Measurements from ENCODE around the gene TIPARP.
A peak's percentile ranks its signal among the peaks of the same experiment; 100 is the strongest.

The TIPARP gene

DNA sequence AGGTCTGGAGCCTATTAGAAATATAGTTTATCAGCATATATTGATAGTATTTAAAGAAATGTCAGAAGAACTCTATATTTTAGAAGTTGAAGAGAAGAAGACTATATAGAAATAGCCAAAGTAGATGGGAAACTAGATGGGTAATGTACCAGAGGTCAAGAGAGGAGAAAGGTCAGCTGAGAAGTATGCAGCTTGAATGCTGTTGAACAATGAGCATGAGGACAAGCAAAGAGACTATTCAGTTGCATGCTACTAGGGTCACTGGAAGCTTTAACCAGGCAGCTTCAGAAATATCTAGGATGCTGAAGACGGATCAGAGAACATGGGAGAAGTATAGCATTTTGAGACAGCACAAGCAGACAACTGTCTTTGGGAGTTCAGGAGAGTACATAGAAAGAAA lies 19.6 kb upstream of the TIPARP start:
- Histone ChIP-seq H3K27me3 (ENCODE audit: control insufficient read depth, insufficient read depth, low read length) (no peaks in the 10 kb centered on the region), H3K4me2 (ENCODE audit: low read length) (no peak overlapping the region), H3K9me3 (replicated peaks; ENCODE audit: low read length) (no peaks in the 10 kb centered on the region), H3K9ac (ENCODE audit: low read depth, low read length) (no peak overlapping the region), H3K36me3 (ENCODE audit: insufficient read depth, low read length) (no peaks in the 10 kb centered on the region), H3K4me1 (ENCODE audit: control insufficient read depth, insufficient read depth, low read length) (peaks cover 10% of the 10 kb centered on the region), H3K4me3 (ENCODE audit: low read length) (no peak overlapping the region)

DNA sequence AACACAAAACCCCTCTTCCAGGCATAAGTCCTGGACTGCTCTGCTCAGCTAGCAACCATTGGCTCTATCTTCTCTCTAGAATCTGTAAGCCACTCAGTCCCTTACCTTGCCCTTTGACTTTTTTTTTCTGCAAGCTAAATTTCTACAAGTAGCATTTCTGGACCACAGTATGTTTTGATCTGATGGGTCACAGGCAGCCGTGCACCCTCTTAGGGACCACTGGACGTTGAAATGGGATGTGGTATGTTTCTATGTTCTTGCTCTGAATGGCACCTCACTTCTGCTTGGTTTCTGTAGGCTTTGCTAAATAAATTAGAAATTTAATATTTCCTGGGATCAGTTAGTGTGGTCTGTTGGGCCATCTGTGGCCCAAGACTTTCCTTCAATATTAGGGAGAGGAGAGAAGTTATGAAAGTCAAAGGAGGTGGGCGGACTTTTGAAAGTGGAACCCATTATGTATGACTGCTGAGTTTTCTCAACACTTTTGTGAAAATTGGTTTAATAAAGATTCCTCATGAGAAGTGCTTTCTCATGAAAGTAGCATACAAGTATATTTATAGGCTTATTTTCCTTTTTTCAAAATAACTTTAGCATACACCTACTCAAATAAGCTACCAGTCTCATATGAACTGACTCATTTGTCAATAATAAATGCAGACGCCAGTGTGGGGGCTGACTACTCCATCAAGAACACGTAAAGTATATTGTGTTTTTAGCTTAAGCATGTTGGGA lies 18.4 kb upstream of the TIPARP start:
- H3K4me1 ChIP-seq (ENCODE audit: control insufficient read depth, insufficient read depth, low read length), result peaks cover 10% of the 10 kb centered on the region
- H3K9ac ChIP-seq (ENCODE audit: low read depth, low read length), result no peak overlapping the region
- H3K36me3 ChIP-seq (ENCODE audit: insufficient read depth, low read length), result no peaks in the 10 kb centered on the region
- H3K4me3 ChIP-seq (ENCODE audit: low read length), result no peak overlapping the region
- peak overlapping the region; percentile 1 for H3K4me2 ChIP-seq (ENCODE audit: low read length)
- no peaks in the 10 kb centered on the region for H3K9me3 ChIP-seq (replicated peaks; ENCODE audit: low read length)
- H3K27me3 ChIP-seq (ENCODE audit: control insufficient read depth, insufficient read depth, low read length), result no peaks in the 10 kb centered on the region

DNA sequence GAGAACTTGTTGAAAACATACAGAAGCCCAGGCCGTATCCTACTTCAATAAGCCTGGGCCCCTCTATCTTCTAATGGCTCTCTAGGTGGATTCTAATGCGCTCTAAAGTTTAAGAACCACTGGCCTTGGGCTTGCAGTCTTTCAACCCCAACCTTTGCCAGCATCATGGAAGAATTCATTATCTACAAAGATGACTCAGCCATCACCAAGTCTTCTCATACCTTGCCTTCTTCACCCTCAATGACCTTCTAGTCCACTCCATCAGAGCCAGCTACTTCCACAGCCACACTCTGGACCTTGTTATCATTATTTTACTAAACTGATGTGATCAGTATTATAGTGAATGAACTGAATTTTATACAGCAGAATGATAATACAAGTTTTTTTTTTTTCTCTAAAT lies 16.9 kb upstream of the TIPARP start:
- H3K27me3 ChIP-seq (ENCODE audit: control insufficient read depth, insufficient read depth, low read length), result no peaks in the 10 kb centered on the region
- no peak overlapping the region for H3K4me2 ChIP-seq (ENCODE audit: low read length)

DNA sequence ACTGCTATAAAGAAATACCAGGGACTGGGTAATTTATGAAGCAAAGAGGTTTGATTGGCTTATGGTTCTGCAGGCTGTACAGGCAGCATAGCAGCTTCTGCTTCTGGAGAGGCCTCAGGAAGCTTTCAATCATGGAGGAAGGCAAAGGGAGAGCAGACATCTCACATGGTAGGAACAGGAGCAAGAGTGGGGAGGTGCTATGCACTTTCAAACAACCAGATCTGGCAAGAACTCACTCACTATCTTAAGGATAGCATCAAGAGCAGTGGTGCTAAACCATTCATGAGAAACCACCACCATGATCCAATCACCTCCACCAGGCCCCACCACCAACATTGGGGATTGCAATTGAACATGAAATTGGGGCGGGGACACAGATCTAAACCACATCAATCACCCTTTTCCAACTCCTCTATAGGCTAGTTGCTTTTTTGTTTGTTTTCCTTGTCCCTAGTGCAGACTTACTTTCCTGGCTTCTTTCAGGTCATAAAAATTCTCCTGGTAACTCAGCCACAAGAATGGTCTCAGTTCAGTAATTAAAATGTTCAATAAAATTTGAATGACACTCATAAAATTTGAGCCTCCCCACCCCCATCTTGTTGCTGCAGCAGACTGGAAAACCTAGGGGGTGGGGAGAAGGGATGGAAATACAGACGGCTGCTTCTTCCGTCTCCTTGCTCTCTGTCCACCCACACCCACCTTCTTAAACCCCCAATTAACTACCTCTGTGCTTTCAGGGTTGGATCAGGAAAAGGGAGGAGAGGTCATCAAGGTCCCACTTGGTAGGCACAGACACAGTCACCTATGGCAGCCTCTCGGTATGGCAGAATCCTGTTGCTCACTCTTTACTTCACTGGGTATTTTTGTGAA lies 16.3 kb upstream of the TIPARP start:
- H3K9ac ChIP-seq (ENCODE audit: low read depth, low read length), result no peak overlapping the region
- H3K4me1 ChIP-seq (ENCODE audit: control insufficient read depth, insufficient read depth, low read length), result peaks cover 10% of the 10 kb centered on the region
- H3K4me3 ChIP-seq (ENCODE audit: low read length), result no peak overlapping the region
- no peaks in the 10 kb centered on the region for H3K27me3 ChIP-seq (ENCODE audit: control insufficient read depth, insufficient read depth, low read length)
- no peak overlapping the region for H3K4me2 ChIP-seq (ENCODE audit: low read length)
- no peaks in the 10 kb centered on the region for H3K9me3 ChIP-seq (replicated peaks; ENCODE audit: low read length)
- H3K36me3 ChIP-seq (ENCODE audit: insufficient read depth, low read length), result no peaks in the 10 kb centered on the region

More for the DNA sequence above, 16.9 kb upstream of the TIPARP start:
- no peaks in the 10 kb centered on the region for H3K36me3 ChIP-seq (ENCODE audit: insufficient read depth, low read length)
- peaks cover 10% of the 10 kb centered on the region for H3K4me1 ChIP-seq (ENCODE audit: control insufficient read depth, insufficient read depth, low read length)
- H3K9ac ChIP-seq (ENCODE audit: low read depth, low read length), result no peak overlapping the region
- no peak overlapping the region for H3K4me3 ChIP-seq (ENCODE audit: low read length)
- no peaks in the 10 kb centered on the region for H3K9me3 ChIP-seq (replicated peaks; ENCODE audit: low read length)

DNA sequence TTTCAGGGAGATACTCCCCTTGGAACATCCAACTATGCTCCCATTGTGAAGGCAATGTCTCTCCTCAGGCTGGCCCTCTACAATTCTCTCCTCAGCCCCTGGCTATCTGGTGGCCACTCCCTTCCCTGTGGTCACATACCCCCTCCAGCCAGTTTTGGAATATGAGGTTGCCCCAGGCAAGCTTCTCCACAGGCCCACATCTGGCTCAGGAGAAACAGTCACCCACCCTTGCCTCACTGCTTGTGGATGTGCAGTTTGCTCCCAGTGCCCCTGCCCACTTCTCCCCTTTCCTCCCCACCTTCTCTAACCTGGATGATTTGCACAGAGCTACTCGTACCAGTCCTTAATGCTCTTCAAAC lies 15.7 kb upstream of the TIPARP start:
- no peak overlapping the region for H3K4me2 ChIP-seq (ENCODE audit: low read length)
- H3K4me1 ChIP-seq (ENCODE audit: control insufficient read depth, insufficient read depth, low read length), result peaks cover 10% of the 10 kb centered on the region
- H3K4me3 ChIP-seq (ENCODE audit: low read length), result no peak overlapping the region
- no peaks in the 10 kb centered on the region for H3K36me3 ChIP-seq (ENCODE audit: insufficient read depth, low read length)
- no peaks in the 10 kb centered on the region for H3K27me3 ChIP-seq (ENCODE audit: control insufficient read depth, insufficient read depth, low read length)
- no peaks in the 10 kb centered on the region for H3K9me3 ChIP-seq (replicated peaks; ENCODE audit: low read length)
- H3K9ac ChIP-seq (ENCODE audit: low read depth, low read length), result no peak overlapping the region

DNA sequence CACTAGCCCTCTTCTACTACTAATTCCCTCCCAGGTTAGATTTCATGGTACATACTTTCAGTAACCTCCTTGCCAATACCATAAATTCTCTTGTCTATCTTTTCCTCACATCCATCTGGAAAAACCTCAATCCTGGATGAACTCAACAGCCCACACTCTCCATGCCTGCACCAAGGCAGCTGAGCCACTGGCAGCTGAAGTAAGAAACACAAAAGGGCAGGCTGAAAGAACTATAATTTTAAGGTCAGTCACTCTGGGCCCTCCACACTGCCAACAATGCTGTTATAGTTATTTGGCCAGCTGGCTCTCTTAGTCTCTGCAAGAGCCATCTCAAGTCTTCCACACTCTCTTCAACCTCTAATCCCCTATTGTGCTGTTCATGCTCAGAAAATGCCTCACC lies 15.1 kb upstream of the TIPARP start:
- Histone ChIP-seq H3K27me3 (ENCODE audit: control insufficient read depth, insufficient read depth, low read length) (no peaks in the 10 kb centered on the region), H3K4me2 (ENCODE audit: low read length) (no peak overlapping the region), H3K36me3 (ENCODE audit: insufficient read depth, low read length) (no peaks in the 10 kb centered on the region), H3K9me3 (replicated peaks; ENCODE audit: low read length) (no peaks in the 10 kb centered on the region), H3K4me1 (ENCODE audit: control insufficient read depth, insufficient read depth, low read length) (peaks cover 11% of the 10 kb centered on the region), H3K4me3 (ENCODE audit: low read length) (no peak overlapping the region), H3K9ac (ENCODE audit: low read depth, low read length) (no peak overlapping the region)

DNA sequence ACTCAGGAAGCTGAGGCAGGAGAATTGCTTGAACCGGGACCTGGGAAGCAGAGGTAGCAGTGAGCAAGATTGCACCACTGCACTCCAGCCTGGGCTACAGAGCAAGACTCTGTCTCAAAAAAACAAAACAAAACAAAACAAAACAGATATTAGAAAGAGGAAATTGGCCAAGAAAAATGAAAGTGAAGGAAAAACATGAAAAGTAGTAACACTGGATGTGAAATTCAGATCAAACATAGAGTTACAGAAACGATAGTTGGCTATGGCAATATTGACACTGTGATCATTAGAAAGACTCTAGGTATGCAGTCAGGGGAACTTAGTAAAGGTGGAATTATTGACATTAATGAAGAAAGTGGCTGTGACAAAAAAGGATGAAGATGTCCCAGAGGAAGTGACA lies 13.2 kb upstream of the TIPARP start:
- H3K36me3 ChIP-seq (ENCODE audit: insufficient read depth, low read length), result no peaks in the 10 kb centered on the region
- no peaks in the 10 kb centered on the region for H3K9me3 ChIP-seq (replicated peaks; ENCODE audit: low read length)
- H3K4me2 ChIP-seq (ENCODE audit: low read length), result no peak overlapping the region
- no peak overlapping the region for H3K4me3 ChIP-seq (ENCODE audit: low read length)
- no peaks in the 10 kb centered on the region for H3K27me3 ChIP-seq (ENCODE audit: control insufficient read depth, insufficient read depth, low read length)
- no peak overlapping the region for H3K9ac ChIP-seq (ENCODE audit: low read depth, low read length)
- H3K4me1 ChIP-seq (ENCODE audit: control insufficient read depth, insufficient read depth, low read length), result peaks cover 23% of the 10 kb centered on the region

DNA sequence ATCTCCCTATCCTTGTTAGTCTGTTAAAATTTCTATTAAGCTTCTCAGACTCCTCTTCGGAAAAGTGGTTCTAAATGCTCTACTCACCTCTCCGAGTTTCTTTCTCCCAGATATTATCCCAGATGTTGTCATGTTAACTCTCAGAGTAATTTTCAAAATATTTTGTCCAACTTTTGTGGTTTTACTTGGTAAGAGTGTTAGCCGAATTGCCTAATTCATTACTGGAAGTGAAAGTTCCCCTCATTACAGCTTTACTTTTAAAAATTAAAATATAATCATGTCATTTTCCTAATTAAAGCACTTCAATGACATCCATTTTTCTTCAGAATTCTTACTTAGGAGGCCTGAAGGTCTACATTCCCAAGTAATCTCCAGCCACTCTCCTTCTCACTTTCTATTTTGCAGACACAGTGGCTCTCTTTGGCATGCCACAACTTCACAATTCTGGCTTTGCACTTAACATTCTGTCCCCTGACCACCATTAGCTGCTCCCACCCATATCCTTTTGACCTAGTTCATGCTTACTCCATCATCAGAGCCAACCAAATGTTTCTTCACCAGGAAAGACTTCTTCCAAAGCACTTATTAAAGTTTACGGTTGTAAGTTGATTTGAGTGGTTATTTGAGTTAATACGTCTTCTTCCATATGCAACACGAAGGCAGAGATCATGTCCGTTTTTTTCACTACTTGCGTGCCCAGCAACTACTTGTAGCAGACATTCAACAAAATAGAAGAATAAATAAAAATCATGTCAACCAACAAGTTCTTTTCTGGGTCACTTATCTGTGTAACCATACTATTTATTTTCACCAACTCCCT lies 10.2 kb upstream of the TIPARP start:
- Histone ChIP-seq H3K4me1 (ENCODE audit: control insufficient read depth, insufficient read depth, low read length) (peaks cover 22% of the 10 kb centered on the region), H3K36me3 (ENCODE audit: insufficient read depth, low read length) (no peaks in the 10 kb centered on the region), H3K9ac (ENCODE audit: low read depth, low read length) (no peak overlapping the region), H3K27me3 (ENCODE audit: control insufficient read depth, insufficient read depth, low read length) (no peaks in the 10 kb centered on the region), H3K4me3 (ENCODE audit: low read length) (no peak overlapping the region), H3K9me3 (replicated peaks; ENCODE audit: low read length) (no peaks in the 10 kb centered on the region), H3K4me2 (ENCODE audit: low read length) (no peak overlapping the region)

DNA sequence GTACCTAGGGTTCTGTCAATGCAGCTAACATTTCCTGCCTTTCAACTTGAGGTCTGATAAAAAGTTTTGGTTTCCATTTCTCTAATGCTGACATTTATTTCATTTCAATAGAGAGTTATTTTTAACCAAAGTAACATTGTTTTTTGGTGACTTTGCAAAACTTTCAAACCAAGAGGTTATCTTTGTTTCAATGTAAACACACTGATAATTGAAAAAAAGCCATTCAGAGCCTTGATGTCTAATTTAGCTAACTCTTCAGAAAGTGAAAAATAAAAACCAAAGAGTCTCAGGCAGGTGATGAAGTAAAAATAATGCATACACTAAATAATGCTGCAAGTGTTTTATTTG lies 9.6 kb upstream of the TIPARP start:
- Histone ChIP-seq H3K27me3 (ENCODE audit: control insufficient read depth, insufficient read depth, low read length) (no peaks in the 10 kb centered on the region), H3K4me2 (ENCODE audit: low read length) (peak overlapping the region; percentile 29), H3K36me3 (ENCODE audit: insufficient read depth, low read length) (no peaks in the 10 kb centered on the region), H3K9ac (ENCODE audit: low read depth, low read length) (no peak overlapping the region), H3K9me3 (replicated peaks; ENCODE audit: low read length) (no peaks in the 10 kb centered on the region), H3K4me1 (ENCODE audit: control insufficient read depth, insufficient read depth, low read length) (peaks cover 22% of the 10 kb centered on the region), H3K4me3 (ENCODE audit: low read length) (no peak overlapping the region)

DNA sequence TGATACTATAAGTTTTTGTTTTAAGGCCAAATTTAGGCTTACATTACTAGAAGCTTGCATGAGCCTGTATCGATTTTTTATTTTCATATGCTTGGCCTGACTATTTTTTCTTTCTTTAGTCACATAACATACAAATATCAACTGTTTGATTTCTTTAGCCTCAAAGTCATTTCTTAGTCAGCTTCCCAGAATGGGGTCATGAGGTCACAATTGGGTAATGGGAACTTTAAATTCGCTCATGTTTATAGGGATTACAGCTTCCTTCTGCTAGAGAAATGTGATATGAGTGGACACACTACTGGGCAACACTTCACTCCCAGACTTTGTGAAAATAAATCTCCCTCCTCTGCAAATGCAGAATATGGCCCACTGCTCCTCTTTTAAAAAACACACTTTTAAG lies 9.1 kb upstream of the TIPARP start:
- Histone ChIP-seq H3K4me2 (ENCODE audit: low read length) (peak overlapping the region; percentile 29), H3K4me1 (ENCODE audit: control insufficient read depth, insufficient read depth, low read length) (peaks cover 22% of the 10 kb centered on the region), H3K4me3 (ENCODE audit: low read length) (no peak overlapping the region), H3K9me3 (replicated peaks; ENCODE audit: low read length) (no peaks in the 10 kb centered on the region), H3K9ac (ENCODE audit: low read depth, low read length) (no peak overlapping the region), H3K27me3 (ENCODE audit: control insufficient read depth, insufficient read depth, low read length) (no peaks in the 10 kb centered on the region), H3K36me3 (ENCODE audit: insufficient read depth, low read length) (no peaks in the 10 kb centered on the region)

DNA sequence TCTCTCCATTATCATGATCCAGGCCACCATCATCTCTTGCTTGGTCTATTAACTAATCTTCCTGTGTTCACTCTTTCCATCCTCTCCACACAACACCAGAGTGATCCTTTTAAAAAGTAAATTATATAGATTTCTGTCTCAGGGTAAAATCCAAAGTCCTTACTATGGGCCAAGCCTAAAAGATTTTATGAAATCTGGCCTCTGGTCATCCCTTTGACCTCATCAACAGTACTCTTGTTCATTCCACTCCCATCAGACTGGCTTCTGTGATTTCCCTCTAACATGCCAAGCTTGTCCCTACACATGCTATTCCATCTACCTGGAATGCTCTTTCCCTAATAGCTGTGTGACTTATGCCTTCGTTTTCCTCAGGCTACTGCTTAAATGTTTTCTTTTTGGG lies 8.3 kb upstream of the TIPARP start:
- Histone ChIP-seq H3K4me3 (ENCODE audit: low read length) (no peak overlapping the region), H3K4me1 (ENCODE audit: control insufficient read depth, insufficient read depth, low read length) (peaks cover 22% of the 10 kb centered on the region), H3K9ac (ENCODE audit: low read depth, low read length) (no peak overlapping the region), H3K9me3 (replicated peaks; ENCODE audit: low read length) (no peaks in the 10 kb centered on the region), H3K4me2 (ENCODE audit: low read length) (no peak overlapping the region), H3K27me3 (ENCODE audit: control insufficient read depth, insufficient read depth, low read length) (no peaks in the 10 kb centered on the region), H3K36me3 (ENCODE audit: insufficient read depth, low read length) (no peaks in the 10 kb centered on the region)
